Measurements from ENCODE around the gene HECTD1.

- TF ChIP-seq CTCF (conservative IDR thresholded peaks at IDR 0.05; ENCODE audit: low read depth, low read length) (no peak), EZH2 (IDR thresholded peaks at IDR 0.05; ENCODE audit: borderline replicate concordance, low read depth, low read length, poor library complexity, severe bottlenecking) (no peak)
Observed at GRCh38 chr14:31110872-31111271, 96.7 kb downstream of the HECTD1 start.
